T-helper 2 cell (primary cell): ENCODE data around the gene NLRP14.

ENCODE experiments used
- DNase-seq, 5 experiments: peaks; one replicate each; pipeline versions ENCODE4 v3.0.0 to v3.0.0-alpha.2; 2012 to 2022
- total RNA-seq, 2 donors: gene quantifications; one replicate each; lab custom pipeline; 2026; lab: John Stamatoyannopoulos, UW

The NLRP14 gene, protein sequence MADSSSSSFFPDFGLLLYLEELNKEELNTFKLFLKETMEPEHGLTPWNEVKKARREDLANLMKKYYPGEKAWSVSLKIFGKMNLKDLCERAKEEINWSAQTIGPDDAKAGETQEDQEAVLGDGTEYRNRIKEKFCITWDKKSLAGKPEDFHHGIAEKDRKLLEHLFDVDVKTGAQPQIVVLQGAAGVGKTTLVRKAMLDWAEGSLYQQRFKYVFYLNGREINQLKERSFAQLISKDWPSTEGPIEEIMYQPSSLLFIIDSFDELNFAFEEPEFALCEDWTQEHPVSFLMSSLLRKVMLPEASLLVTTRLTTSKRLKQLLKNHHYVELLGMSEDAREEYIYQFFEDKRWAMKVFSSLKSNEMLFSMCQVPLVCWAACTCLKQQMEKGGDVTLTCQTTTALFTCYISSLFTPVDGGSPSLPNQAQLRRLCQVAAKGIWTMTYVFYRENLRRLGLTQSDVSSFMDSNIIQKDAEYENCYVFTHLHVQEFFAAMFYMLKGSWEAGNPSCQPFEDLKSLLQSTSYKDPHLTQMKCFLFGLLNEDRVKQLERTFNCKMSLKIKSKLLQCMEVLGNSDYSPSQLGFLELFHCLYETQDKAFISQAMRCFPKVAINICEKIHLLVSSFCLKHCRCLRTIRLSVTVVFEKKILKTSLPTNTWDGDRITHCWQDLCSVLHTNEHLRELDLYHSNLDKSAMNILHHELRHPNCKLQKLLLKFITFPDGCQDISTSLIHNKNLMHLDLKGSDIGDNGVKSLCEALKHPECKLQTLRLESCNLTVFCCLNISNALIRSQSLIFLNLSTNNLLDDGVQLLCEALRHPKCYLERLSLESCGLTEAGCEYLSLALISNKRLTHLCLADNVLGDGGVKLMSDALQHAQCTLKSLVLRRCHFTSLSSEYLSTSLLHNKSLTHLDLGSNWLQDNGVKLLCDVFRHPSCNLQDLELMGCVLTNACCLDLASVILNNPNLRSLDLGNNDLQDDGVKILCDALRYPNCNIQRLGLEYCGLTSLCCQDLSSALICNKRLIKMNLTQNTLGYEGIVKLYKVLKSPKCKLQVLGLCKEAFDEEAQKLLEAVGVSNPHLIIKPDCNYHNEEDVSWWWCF
- 0 to 0.07 reads per million in 2 donors for total RNA-seq

DNA sequence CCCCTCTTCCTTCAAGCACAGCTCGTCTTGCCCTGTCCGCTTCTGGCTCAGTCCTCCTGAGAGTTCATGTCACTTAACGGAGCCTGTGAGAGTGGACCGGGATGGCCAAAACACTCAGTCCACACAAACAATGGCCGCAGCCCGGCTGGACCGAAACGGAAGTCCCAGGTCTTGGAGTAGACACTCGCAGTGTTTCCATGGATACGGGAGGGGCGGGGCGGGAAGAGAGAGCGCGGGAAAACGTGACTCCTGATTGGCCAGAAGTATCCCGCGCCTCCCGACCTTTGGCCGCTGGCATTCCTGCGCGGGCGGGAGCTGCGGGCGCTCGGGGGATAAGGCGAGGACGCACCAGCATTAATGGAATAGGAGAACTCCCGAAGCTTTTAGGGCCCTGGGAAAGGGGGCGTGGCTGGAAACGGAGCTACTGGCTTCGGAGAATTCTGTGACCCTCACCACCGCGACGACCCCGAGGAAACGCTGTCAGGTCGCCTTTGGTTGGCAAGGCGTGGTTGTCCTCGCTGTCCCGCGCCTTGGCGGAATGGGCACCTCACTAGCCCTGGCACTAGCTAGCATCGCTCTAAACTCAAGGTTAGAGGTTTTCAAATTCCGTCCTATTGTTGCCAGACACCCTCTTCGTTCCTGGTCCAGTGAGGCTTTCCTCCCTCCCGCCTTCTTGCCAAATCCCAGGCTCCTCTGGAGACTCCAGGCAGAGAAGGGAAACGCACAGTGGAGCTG, at the start of gene NLRP14, which contains the start of gene ZNF214:
Gene NLRP14 (plus strand): TSS at position 297 of the 735 bp plus-strand sequence. CDS start 18,108 bp downstream, outside the sequence.
Gene ZNF214 (minus strand): TSS at position 164 of the 735 bp plus-strand sequence. CDS start 17,511 bp downstream, outside the sequence.
- DNase-seq, result no peak

DNA sequence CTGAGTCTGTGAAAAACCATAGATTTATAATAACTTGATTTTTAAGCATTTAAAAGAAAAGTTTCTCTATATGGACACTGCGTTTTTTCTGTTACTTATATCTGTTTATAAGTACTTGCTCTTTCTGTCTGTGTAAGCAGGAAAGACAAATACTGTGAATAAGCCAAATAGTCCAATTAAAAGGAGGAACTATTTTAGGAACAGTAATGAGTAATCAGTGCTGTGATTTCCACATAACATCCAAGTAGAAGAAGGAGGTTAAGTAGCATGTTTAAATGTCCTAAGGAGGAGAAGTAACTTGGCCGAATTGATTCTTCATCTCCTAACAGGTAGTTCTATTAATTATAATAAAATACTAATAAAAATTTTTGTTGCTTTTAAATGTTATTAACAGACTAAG, 40.9 kb upstream of the NLRP14 start:
- no peak for DNase-seq

DNA sequence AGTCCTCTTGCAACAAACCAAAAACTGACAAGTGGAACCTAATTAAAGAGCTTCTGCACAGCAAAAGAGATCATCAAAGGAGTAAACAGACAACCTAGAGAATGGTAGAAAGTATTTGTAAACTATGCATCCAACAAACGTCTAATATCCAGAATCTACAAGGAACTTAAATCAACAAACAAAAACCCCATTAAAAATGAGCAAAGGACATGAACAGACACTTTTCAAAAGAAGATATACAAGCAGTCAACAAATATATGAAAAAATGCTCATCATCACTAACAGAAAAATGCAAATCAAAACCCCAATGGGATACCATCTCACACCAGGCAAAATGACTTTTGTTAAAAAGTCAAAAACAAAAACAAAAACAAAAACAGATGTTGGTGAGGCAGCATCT, 33.8 kb upstream of the NLRP14 start:
- DNase-seq, result no peak

DNA sequence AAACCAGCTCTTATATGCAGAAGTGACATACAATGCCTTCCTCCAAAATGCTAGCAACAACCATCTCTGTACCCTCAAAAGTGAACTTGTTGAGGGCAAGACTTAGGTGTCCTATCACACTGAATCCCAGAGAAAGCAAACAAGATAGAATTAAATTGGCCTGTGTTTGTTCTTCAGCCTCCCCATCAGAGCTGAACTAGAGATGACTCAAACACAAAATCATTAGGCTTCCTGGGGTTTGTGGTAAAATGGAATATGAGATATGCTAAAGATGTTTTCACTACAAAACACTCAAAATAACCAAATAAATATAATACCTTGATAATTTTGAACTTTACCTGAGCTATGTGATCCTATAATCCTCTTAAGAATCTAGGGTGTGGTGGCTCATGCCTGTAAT, 31.8 kb upstream of the NLRP14 start:
- DNase-seq, result no peak

DNA sequence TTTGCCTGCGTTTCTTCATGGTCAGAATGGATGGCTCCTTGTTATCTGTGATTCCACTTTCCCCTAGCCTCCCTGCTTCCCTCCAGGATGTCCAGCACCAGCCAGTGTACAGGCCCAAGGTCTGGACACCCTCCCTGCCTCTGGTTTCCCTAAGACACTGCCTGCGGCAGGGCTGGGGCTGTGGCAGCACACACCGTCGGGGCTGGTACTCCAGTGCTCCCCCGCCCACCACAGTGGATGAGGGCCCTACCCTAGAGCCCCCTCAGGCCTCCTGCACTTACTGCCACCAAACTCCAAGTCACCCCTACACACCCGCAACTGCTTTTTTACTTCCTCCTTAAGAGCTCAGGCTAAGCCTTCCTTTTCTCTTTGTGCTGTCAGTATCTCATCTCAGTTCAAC, 29.1 kb upstream of the NLRP14 start:
- no peak for DNase-seq

DNA sequence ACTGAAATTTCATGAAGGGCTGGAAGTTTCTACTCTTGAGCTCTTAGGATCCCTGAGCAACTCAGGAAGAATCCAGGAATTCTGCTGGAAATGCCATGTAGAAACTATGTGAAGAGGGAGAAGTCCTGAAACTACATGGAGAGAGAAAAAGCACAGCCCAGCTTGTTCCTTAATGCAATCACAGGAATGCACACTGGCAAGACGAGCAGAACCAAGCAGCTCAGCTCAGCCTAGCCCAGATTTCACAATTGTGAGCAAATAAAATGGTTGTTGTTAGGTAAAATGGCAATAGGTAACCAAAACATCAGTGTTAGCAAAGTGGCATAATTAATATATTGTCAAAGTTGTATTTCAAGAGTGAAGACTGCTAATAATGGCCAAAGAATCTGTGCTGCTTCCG, 28.3 kb upstream of the NLRP14 start:
- DNase-seq, result no peak

DNA sequence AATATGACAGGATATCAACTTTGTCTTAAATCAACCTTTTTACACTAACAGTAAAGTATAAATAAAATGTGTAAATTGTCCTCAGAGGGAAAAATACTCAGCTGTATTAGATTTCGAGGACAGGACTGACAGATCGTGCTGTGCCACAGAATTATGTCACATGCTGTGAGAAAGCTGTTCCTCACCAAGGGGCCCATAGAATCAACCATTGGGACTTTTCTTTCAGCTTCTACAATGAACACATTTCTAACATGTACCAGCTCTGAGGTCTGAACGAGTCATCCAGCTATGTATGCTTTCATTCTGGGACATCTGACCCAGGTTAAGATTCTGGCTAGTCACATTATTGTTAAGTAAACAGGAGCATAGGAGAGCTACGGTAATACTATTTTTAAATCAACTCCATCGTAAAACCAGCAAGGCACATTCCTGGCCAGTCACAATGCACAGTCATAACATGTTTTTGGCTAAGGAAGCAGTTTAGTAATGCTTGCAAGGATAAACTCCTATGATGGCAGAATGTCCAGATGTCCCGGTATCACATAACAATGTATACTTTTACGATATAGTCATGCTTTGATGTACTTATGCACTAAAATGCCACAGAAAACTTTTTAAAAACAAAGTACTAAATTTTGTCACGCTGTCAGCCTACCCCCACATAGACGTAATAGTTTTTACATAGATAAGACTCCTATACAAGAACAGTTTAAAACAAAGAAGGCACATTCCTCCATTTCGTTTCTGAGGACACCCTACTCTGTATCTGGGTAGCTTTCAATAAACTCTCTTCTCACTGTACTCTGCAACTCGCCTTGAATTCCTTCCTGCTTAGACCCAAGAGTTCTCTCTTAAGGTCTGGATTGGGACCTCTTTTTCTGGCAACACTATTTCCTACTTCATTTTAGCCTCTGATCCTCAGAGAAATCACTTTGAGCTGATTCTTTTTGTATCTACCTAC, 27.5 kb upstream of the NLRP14 start:
- no peak for DNase-seq

DNA sequence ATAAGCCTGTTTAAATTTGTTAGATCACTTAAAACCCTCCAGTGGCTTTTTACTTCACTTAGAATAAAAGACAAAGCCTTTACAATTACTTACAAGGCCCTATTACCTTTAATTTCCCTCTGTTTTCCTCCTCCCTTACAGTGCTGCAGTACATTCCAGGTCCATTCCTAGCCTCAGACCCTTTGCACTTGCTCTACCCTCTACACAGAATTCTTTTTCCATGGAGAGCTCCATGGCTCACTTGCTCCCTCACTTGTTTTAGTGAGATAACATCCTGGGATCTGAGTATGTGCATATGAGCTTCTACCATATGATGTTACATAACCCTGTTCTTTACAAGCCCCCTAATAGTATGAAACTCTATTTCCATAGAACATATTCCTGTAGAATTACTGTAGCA, 24.6 kb upstream of the NLRP14 start:
- no peak for DNase-seq

DNA sequence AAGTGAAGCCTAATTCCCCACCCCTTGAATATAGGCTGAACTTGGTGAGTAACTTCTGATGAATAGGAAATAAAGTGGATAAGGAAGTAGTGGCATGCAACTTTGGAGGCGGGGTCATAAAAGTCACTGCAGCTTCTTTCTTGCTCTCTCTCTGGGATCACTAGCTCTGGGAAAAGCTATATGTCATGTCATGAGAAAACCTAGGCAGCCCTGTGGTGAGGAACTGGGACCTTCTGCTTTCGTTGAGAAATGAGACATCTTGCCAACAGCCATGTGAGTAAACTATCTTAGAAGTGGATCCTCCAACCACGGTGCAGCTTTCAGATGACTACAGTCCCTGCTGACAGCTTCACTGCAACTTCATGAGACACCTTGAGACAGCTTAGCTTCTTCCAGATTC, 15.8 kb upstream of the NLRP14 start:
- no peak for DNase-seq

DNA sequence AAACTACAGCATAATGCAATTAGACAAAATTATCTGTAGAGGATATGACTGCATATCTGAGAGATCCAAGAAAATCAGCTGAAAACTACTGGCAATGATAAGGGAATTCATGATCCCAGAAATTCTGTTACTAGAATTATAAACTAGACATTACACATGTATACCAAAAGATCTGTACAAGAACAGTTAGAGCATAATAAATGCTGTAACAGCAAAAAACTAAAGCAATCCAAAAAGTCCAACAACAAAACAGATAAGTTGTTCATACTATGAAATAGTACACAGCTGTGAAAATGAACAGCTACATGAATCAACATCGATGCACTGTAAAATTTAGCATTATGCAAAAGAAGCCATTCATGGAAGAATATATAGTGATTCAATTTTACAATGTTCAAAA, 6.2 kb upstream of the NLRP14 start:
- no peak for DNase-seq

DNA sequence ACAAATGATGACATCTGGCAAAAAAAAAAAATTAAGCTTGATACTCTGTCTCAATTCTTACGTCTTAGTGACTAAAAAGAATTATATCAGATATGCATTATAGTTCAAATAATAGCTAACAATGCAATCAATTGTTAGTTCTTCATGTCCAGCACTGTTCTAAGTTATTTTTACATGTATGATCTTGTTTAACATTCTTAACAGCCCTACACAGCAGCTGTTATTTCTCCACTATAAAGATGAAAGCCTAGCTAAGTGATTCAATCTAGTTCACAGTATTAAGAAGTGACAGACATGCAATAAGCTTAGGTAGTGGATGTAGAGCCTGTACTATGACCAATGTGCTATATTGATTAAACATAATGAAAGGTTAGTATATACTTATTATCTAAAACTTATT, 4.3 kb upstream of the NLRP14 start:
- no peak for DNase-seq

DNA sequence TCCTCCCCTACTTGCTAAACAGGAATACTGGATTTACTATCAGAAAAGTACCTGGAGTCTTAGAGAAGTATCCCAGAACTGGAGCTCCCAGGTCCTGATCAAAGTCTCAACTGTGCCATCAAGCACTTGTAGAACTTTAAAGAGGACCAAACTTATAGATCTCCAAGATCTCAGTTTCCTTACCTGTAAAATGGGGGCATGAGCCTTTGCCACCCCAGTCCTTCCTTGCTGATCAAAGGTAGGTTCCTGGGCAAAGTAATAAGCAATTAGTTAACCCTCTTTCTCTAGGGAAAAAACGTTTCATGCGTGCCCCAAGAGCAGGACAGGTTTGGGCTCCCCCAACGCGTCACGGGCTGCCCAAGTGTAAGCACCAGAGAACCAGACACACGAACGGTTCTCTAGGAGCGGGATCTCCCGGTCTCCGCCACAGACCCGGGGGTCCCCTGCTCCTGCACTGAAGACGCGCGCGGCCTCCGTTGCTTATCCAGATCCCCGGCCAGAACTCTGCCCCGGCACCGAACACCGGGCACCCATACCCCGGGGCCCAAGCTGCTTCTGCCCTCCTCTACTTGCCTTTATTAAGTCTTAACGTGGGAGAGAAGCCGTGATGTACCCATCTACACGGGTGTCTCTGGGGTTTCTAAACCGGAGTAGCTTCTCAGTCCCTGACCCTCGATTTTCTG, 638 bp upstream of the NLRP14 start:
- no peak for DNase-seq

DNA sequence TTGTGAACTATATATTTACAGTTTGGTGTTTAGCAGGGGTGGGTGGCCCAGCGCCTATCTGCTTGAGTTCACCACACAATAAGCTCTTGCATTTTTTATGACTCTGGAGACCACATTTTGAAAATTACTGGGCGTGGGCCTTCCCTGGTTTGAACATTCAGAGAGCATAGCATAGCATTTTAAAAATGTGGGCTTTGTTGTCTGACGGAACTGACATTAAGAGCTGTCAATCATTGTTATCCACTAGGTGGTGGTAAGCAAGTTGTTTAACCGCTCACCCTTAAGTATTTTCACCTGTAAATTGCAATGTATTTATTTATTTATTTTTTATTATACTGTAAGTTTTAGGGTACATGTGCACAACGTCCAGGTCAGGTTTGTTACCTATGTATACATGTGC, 1.0 kb downstream of the NLRP14 start:
- no peak for DNase-seq

DNA sequence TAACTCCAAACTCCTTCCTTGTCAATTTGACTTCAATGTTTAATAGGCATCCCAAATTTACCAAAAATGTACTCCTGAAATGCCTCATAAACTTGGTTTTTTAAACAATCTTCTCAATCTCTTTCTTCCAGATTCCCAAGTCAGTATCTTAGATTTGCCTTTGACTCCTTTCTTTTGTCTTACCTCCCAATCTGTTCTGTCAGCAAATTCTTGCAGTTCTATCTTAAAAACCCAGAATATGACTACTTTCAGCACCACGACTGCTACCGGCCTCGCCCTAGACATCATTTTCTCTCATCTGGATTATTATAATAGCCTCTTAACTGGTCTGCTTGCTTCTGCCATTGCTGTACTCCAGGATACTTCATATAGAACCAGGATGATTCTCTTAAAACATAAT, 7.9 kb downstream of the NLRP14 start:
- no peak for DNase-seq

DNA sequence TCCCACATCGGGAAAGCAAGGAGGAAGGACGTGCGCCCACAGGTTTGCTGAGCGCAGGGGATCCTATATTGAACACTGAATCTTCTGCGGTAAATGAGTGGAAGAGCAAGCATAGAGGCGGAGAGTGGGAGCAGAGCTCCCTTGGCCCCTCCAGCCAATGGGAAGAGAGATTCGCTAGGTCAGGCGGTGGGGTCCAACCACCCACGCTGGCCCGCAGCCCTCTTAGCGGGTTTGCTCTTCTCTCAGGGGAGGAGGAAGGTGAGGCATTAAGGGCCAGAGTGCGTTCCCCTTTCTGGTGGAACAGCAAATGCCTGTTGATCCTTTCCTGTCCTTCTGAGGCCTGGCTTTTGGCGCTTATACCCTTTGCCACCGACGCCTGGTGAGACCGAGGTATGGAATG, 10.6 kb downstream of the NLRP14 start:
- no peak for DNase-seq

DNA sequence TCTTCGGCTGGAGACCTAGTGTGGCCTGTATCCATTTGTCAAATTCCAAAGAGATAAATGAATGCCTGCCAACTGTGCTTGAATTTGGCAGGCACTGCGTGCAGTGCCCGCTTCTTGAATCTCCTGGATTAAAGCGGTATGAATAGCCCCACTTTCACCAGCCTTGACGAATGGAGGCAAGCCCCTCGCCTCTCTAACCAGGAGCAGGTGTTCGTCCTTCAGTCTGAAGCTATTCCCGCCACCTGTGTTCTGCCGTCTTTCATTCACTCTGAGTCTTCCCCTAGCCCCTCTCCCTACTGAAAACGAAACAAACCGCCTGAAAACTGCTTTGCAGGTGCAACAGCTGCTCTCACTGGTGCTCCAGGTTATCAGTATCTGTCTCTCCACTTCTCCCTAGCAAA, 11.2 kb downstream of the NLRP14 start:
- DNase-seq, result no peak

DNA sequence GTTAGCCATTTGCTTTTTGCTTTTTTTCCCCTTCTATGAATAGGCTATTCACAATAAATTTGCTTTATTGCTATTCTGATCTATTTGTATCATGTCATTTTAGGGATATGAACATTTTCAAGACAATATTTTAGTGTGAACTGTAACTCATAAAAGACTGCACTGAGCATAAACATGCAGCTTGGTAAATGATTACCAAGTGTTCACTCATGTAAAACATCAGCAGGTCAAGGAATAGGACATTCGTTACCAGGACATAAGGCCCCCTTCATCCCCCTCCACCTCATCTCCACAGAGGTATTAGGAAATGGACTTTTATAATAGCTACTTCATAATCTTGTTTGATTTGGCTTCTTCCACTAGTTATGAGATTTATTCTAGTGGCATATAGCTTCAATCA, 12.4 kb downstream of the NLRP14 start:
- DNase-seq, result no peak

DNA sequence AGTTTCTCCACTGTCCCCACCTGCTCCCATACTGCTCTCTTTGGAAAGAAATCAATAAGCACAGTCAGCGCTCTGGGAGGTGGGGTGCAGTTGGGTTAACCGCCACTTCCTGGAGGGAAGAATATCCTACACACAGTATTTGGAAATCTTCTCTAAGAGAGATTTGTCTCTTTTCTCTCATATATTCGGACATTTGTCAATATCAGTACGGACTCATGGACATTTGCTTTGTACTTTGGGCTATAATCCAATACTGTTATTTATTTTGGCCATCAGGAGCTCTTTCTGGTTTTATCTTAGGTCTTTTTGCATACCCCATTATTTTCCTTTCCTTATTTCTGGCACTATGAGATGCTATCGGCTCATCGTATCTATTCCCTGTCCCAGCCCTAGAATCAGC, 13.7 kb downstream of the NLRP14 start:
- no peak for DNase-seq

DNA sequence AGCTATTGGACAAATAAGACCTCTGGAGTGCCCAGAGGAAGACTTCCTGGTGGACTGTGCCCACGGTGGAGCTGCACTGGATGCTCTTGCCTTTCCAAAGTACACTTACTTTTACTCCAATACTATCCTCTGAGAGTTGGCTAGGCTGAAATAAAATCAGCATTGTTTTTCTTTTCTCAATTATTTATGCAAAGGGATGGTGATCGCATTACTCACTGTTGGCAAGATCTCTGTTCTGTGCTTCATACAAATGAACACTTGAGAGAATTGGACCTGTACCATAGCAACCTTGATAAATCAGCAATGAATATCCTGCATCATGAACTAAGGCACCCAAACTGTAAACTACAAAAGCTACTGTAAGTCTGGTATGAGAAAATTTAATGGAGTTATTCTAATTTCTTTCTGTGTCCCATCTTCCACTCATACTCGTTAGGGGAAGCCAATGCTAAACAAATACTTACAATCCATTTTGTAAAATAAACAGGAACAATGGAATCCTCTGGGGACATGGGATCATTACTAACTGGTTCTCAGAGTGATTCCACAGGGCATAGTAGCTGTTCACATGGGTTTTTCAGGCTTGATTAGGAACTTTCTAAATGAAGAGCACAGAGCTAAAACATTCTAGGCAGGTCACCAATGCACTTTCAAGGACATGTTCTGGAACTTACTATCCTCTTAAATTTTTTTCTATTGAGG, 26.3 kb downstream of the NLRP14 start:
- DNase-seq, result no peak

DNA sequence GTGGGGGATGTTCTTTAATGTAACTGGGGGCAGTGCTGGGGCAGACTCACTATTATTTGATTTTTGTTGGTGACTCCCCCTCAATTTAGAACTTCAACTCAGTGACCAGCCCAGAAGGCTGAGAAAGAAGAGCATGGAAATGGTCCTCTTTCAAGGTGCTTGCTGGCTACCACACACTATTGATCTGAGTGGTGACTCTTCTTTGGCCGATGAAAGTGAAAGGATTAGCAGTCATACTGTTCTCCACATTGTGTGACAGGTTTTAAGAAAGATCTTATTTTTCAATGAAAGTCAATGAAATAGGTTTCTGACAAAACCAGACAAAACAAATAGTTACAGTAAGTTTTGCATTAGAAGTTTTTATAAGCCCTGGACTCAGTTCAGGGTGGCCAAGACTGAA, 29.9 kb downstream of the NLRP14 start:
- no peak for DNase-seq
